ENCODE data around the gene WDR20. TPM values are rescaled to one million over a fixed set of nuclear protein-coding genes. Genes with fewer than 3 reads are reported as not detected.

The WDR20 gene
- total and polyA plus RNA-seq, 7 donors = 11.4 to 26.8 (median 20.6) TPM

DNA sequence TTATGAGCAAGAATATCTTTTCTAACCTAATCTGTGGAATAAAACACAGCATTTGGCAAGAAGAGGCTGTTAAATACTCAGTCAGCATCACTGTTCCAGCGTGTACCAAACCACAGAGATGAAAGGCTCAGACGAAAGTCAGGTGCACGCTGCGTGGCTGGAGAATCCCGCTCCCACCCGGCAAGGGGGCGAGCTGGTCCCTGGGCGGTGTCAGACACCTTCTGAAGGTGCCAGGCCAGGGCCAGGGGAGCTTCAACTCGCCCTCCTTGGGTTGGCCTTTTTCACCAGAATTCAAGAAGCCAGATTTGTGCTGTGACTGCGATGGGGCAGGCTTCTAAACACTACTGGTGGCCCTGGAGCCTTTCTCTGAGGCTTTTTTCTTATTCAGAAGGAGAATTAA, 73.1 kb downstream of the WDR20 start:
- Histone ChIP-seq H3K27me3 (ENCODE audit: insufficient read depth in 3 of 3, low read length in 2 of 3) (no peaks in the 10 kb centered on the region), H3K9me3 (no peaks in the 10 kb centered on the region), H3K36me3 (ENCODE audit: insufficient read depth in 1 of 2, low read depth in 1 of 2) (peaks cover 0 to 12% of the 10 kb centered on the region in 2 donors), H3K27ac (no peak overlapping the region), H3K4me1 (peaks cover 39% of the 10 kb centered on the region), H3K4me3 (no peak overlapping the region)
- DNase-seq = no peak
- WGBS, 3 donors = 93 to 94% (median 94%) methylated on average over 10 of the region's 10 CpGs
- ATAC-seq = no peak
- TF ChIP-seq, protein P1, sequence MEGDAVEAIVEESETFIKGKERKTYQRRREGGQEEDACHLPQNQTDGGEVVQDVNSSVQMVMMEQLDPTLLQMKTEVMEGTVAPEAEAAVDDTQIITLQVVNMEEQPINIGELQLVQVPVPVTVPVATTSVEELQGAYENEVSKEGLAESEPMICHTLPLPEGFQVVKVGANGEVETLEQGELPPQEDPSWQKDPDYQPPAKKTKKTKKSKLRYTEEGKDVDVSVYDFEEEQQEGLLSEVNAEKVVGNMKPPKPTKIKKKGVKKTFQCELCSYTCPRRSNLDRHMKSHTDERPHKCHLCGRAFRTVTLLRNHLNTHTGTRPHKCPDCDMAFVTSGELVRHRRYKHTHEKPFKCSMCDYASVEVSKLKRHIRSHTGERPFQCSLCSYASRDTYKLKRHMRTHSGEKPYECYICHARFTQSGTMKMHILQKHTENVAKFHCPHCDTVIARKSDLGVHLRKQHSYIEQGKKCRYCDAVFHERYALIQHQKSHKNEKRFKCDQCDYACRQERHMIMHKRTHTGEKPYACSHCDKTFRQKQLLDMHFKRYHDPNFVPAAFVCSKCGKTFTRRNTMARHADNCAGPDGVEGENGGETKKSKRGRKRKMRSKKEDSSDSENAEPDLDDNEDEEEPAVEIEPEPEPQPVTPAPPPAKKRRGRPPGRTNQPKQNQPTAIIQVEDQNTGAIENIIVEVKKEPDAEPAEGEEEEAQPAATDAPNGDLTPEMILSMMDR (IDR thresholded peaks at IDR 0.05) = no peak
- intact Hi-C loops (cut with DNase I) = no loop called here

DNA sequence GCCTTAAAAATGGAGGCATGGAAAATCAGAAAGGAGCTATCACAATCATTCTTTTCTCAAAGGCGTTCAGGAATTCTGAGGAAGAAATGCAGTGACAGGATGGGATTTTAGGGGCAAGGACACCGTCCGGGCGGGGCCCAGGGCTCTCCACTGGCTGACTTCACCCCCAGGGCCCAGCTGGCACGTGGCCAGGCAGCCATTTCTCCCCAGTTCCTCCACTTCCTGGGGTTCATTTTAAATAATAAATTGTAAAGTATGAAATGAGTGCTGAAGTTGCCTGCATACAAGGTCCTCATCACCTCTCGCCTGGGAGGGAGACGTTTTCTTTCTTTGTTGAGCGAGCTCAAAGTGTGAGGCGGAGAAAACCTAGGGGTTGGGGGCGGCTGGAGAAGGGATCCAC, 73.8 kb downstream of the WDR20 start:
- Histone ChIP-seq H3K27ac (no peak overlapping the region), H3K4me1 (peaks cover 45% of the 10 kb centered on the region), H3K27me3 (ENCODE audit: insufficient read depth in 3 of 3, low read length in 2 of 3) (no peaks in the 10 kb centered on the region), H3K4me3 (no peak overlapping the region), H3K9me3 (no peaks in the 10 kb centered on the region), H3K36me3 (ENCODE audit: insufficient read depth in 1 of 2, low read depth in 1 of 2) (peaks cover 0 to 12% of the 10 kb centered on the region in 2 donors)
- DNase-seq (no peak), ATAC-seq (no peak)
- 84 to 92% (median 88%) methylated on average over 10 of the region's 10 CpGs for WGBS, 3 donors
- TF ChIP-seq, protein P1 (IDR thresholded peaks at IDR 0.05) = no peak
- intact Hi-C loops (cut with DNase I) = no loop called here

DNA sequence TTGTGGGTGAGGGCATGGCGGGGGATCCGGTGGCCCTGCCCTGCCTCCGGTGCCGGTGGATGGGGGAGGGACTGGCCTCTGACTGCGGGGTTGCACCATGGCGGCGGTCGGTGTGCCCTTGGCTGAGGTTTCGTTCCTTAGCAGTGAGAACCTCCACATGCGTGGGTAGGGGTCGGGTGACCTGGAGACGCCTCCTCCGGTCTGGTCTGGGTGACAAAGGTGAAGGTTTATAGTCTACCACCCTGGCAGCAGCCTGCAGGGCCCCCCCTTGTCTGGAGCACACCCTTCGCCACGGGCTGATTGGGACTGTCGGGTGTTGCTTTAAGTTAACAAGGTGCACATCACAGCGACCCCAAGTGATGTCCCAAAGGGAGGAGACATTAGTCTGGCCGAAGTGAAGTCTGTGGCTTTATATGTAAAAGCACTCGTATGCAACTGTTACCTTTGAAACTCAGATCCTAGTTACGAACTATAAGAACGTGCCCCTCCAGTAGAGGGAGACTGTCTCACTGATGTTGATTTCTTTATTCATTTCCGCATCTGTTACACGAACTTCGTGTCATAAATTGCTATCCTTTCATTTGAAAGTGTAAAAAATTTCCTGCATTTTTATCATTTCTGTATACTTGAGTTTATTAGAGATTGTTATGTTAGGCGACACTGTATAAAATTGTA, 74.4 kb downstream of the WDR20 start:
- H3K36me3 ChIP-seq (ENCODE audit: insufficient read depth in 1 of 2, low read depth in 1 of 2) = peaks cover 0 to 12% of the 10 kb centered on the region in 2 donors
- peak in 1 of 4 donors; percentile 29 for ATAC-seq

DNA sequence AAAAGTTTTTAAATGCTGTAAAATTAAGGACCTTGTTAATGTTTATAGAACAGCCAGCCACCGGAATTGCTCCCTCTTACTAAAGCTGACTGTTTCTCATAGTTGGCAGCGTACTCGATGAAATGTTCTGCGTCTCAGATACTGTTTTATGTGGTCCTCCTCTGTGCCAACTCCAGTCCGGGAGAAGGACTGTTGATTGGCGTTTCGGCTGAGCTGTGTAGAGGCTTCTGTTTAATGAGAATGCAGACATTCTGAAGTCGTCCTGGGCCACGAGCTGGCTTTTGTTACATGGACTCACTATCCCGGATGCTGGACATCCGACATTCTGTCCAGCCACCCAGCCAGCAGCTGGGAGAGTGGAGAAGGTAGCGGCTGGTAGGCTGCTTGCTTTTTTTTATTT, 75.4 kb downstream of the WDR20 start:
- Histone ChIP-seq H3K27me3 (ENCODE audit: insufficient read depth in 3 of 3, low read length in 2 of 3) (no peaks in the 10 kb centered on the region), H3K36me3 (ENCODE audit: insufficient read depth in 1 of 2, low read depth in 1 of 2) (peaks cover 0 to 12% of the 10 kb centered on the region in 2 donors), H3K4me1 (peaks cover 37% of the 10 kb centered on the region), H3K27ac (peak overlapping the region; percentile 44), H3K9me3 (no peaks in the 10 kb centered on the region), H3K4me3 (no peak overlapping the region)
- TF ChIP-seq, protein P1 (IDR thresholded peaks at IDR 0.05) = no peak
- DNase-seq = peak in 1 of 2 donors; percentile 55
- intact Hi-C loops (cut with DNase I) = no loop called here
- WGBS, 3 donors = 17 to 36% (median 27%) methylated on average over 12 of the region's 12 CpGs
- ATAC-seq = peak; percentile 76 to 92 (median 78)

More for the DNA sequence above, 74.4 kb downstream of the WDR20 start:
- DNase-seq = no peak
- Histone ChIP-seq H3K27me3 (ENCODE audit: insufficient read depth in 3 of 3, low read length in 2 of 3) (no peaks in the 10 kb centered on the region), H3K4me1 (peaks cover 44% of the 10 kb centered on the region), H3K27ac (no peak overlapping the region), H3K9me3 (no peaks in the 10 kb centered on the region), H3K4me3 (no peak overlapping the region)
- intact Hi-C loops (cut with DNase I) = no loop called here
- WGBS, 3 donors = 91 to 94% (median 94%) methylated on average over 25 of the region's 25 CpGs
- TF ChIP-seq, protein P1 (IDR thresholded peaks at IDR 0.05) = peak; percentile 22

Measured in psoas muscle (tissue), 8 donors.